DMS79 treated with DMSO at 0.1 percent for 48 hours (cell line): ENCODE measurements around the gene MEGF8.

Source experiments
- DNase-seq: peaks from one replicate; lab custom pipeline; 2025; lab: John Stamatoyannopoulos, UW

MEGF8 gene, protein sequence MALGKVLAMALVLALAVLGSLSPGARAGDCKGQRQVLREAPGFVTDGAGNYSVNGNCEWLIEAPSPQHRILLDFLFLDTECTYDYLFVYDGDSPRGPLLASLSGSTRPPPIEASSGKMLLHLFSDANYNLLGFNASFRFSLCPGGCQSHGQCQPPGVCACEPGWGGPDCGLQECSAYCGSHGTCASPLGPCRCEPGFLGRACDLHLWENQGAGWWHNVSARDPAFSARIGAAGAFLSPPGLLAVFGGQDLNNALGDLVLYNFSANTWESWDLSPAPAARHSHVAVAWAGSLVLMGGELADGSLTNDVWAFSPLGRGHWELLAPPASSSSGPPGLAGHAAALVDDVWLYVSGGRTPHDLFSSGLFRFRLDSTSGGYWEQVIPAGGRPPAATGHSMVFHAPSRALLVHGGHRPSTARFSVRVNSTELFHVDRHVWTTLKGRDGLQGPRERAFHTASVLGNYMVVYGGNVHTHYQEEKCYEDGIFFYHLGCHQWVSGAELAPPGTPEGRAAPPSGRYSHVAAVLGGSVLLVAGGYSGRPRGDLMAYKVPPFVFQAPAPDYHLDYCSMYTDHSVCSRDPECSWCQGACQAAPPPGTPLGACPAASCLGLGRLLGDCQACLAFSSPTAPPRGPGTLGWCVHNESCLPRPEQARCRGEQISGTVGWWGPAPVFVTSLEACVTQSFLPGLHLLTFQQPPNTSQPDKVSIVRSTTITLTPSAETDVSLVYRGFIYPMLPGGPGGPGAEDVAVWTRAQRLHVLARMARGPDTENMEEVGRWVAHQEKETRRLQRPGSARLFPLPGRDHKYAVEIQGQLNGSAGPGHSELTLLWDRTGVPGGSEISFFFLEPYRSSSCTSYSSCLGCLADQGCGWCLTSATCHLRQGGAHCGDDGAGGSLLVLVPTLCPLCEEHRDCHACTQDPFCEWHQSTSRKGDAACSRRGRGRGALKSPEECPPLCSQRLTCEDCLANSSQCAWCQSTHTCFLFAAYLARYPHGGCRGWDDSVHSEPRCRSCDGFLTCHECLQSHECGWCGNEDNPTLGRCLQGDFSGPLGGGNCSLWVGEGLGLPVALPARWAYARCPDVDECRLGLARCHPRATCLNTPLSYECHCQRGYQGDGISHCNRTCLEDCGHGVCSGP (N-terminal part only)

DNA sequence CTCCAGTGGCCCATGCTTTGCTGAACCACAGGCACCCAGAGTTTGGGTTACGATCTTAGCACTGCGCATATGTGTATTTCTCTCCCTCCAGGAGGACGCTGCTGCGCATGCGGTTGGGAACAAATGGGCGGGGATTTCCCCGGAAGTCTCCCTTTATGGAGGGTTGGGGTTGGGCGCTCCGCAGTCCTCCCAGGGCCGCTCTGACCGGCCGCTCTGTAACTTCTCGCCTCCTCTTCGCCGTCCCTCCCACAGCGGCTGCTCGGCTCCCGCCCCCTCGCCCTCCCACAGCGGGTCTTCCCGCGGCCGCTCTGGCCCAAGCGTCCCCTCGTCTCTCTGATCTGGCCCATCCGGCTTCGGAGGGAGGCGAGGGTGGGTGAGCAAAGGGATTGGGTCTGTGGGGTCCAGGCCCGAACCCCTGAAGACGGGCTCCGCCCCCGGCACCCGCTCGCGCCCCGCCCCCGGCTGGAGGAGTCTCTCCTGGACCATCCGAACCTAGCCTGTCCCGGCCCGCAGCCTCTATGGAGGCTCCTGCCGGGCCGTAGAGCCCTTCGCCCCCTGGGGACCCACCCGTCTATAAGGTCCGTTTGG is at the start of gene MEGF8:
Gene MEGF8, plus strand, starts transcription at position 328 of the 588 bp plus-strand sequence. CDS start 609 bp downstream, outside the sequence.
- peak; percentile 99 for DNase-seq

DNA sequence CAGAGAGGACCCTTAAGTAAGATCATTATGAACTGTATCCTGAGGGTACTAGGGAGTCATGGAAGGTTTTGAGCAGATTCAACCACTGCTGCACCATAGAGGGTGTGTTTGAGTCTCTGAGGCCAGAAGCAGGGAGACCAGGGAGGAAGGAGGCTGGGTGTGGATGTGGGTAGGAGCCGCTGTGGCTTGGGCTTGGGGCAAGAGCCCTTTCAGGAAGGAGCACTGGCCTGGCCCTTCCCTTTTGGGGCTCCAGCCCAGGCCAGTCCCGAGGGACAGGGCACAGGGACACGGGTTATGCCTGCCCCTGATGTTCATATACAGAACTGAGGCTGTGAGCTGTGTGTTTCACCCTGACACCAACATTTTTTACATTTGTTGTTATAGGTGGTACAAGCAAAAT is 49.2 kb upstream of the MEGF8 start:
- no peak for DNase-seq

DNA sequence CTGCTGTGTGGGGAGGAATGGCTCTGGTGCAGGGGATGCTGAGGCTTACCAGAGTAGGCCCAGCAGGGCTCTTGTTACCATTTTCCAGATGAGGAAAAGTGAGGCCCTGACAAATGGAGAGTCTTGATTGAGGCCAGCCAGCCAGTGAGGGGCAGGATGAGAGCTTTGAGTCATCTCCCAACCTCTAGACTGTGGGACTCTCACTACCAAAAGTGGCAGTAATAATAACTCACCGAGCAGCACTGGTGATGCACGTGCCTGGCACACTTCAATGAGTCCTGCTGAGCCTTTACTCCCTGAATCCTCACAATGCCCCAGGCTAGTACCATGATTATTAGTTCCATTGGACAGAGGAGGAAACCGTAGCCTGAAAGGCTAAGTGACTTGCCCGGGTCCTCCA is 48.6 kb upstream of the MEGF8 start:
- no peak for DNase-seq

DNA sequence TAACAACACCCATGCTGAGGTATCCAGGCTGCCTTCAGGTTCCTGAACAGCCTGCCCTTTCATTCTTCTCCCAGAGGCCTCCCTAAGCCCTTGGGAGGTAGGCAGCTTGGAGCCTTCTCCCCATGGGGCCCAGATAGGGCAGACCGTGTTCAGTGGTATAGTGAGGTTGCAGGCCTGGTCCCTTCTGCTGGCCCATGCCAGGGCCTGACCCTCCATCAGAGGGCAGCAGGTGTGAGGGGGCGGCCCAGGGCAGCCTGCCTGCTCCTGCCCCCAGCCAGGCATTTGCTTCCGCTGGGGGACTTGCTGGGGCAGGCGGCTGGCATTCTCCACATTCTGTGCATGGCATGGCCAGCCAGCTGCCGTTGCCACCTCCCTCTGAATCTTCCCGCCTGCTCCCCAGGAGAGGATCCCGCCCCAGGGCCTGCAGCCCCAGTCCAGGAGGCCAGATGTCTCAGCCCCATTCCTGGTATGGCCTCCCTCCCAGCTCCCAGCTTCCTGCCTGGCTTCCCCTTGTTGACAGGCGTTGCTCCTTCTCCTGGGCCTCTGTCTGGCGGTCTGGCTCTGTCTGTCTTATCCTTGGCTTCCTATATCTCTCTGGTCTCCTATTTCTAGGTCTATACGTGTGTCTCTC is 47.5 kb upstream of the MEGF8 start:
- no peak for DNase-seq

DNA sequence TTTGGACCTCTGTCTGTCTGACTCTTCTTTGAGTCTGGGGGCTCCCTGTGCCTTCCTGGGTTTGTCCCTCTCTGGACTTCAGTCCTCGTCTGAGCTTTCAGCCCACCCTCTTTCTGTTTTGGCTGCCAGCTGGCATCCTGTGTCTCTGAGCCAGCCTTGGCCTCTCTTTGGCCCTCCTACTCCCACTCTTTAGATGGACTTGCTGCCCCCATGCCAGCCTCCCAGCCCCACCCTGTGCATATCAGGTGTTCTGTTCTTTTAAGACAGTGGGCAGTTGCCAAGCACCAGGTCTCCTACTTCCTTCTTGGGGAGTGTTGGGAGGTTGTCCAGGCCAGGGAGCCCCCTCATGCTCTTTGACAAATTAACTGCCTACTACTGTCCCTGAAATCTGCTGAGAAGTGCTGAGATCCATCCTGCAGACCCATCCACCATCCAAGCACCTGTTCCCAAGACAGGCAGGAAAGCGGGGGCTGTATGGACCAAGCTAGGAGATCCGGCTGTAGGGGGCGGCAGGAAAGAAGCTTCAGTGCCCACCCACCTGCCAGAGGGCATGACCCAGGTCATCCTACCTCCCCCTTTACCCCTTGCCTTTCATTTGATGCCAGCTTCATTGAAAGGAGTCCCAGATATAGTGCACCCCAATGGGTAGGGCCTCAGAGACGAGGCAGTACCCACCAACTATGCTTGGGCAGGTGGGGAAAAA is 46.8 kb upstream of the MEGF8 start:
- DNase-seq = no peak

DNA sequence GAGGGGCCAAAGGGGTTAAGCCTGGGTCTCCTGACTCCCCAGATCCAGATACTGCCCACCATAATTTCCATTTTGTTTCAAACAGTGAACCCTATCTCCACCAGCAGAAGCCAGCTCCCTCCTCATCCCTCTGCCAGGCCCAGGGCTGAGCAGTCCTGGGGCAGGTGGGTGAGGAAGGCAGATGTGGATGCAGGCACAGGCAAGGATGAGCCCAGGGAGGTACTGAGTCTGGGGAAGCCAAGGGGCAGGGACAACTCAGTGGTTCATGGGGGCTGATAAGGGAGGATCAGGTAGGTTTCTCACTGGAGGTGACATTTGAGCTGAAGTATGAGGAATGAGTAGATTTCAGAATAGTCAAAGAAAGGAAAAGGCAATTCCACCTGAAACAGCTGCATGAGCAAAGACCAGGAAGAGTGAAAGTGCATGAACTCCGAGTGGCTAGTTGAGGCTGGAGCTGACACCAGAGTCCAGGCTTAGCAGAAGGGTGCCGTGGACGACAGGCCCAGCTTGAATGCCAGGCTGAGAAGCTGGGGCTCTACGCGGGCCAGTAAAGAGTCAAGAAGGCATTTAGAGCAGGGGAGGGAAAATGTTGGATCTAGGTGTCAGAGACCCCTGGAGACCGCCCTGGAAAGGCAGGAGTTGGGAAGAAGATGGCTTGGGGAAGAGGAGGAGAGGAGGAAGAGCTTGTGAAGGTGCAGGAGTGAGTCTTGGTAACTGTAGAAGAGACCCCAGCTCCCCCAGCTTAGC is 46.1 kb upstream of the MEGF8 start:
- no peak for DNase-seq

DNA sequence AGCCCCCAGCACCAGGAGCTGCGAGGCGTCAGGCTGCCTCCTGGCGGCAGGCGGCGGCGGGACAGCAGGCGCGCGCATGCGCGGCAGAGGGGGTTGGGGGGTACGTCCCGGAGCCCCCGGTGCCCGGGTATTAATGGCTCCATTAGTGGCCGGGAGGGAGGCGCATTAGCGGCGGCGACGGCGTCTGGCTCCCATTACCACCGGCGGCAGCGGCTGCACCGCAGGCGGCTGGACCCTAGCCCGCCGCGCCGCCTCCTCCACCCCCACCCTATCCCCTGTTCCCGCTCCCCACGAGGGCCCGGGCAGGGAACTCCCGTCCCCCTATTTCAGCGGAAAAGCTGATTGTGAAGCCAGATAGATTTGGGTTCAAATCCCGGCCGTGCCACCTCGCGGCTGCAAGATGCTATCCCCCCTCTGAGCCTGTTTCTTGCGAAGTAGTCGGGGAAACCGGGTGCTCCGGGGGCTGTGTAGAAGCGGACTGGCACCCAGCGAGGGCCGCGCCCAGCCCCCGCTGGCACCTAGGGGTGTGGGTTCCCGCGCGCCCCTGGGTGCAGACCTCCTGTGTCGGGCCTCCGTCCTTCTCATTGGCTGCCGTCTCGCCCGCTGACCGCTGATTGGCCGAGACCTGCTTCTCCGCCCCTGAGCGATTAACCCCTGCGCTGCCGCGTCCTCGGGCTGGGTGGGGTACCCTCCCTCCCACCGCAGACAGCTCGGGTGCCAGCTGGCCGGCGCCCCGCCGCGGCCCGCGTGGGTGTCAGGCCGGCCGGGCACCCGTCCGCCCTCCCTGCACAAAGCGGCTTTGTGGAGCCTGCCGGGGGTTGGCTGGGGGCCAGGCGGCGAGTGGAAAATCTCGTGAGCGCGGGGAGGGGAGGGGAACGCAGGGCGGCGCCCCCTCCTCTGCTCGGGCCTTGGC is 45.3 kb upstream of the MEGF8 start:
- DNase-seq = peak; percentile 91

DNA sequence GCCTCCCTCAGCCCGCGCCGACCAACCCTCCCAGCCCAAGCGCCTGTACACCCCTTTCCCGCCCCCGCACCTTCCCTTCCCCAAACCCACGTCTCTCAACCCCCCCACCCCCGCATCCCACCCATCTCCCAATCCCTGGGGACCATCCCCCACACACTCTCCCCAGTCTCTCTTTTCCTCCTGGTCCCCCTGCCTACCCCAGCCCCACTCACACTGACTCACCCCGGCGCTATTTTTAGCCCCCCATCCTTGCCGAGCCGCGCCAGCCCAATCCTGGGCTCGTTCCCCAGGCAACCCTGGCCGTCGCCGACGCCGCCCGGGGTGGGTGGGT is 44.7 kb upstream of the MEGF8 start:
- DNase-seq = peak; percentile 62

DNA sequence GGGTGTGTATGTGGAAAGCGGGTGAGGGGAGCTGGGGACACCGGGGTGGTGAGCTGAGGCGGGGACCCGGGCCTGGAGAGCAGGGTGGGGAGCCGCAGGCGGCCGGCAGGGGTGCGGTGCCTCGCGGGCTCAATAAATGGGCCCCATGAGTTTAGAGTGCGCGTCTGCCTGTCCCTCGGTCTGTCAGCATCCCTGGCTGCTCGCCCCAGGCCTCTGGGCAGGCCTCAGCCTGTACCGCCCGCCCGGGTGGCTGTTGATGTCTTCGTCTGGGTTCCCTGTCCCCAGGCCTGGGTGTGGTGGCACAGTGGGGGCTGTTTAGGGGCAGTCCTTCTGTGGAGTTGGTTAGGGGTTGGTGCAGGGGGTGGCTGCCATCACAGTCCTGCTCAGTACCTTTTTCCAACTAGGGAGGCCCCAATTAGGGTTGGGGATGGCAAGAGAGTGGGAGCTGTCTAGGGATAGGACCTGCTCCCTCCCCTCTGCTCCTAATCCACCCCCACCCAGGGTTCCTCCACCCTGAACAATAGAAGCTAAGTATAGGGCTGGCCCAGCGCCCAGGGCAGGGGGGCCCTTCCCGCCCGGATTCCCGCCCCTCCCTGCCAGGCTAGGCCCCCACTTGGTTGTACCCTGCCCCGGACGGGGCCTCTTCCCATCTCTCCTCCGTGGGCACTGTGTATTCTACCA is 44.1 kb upstream of the MEGF8 start:
- peak; percentile 21 for DNase-seq

DNA sequence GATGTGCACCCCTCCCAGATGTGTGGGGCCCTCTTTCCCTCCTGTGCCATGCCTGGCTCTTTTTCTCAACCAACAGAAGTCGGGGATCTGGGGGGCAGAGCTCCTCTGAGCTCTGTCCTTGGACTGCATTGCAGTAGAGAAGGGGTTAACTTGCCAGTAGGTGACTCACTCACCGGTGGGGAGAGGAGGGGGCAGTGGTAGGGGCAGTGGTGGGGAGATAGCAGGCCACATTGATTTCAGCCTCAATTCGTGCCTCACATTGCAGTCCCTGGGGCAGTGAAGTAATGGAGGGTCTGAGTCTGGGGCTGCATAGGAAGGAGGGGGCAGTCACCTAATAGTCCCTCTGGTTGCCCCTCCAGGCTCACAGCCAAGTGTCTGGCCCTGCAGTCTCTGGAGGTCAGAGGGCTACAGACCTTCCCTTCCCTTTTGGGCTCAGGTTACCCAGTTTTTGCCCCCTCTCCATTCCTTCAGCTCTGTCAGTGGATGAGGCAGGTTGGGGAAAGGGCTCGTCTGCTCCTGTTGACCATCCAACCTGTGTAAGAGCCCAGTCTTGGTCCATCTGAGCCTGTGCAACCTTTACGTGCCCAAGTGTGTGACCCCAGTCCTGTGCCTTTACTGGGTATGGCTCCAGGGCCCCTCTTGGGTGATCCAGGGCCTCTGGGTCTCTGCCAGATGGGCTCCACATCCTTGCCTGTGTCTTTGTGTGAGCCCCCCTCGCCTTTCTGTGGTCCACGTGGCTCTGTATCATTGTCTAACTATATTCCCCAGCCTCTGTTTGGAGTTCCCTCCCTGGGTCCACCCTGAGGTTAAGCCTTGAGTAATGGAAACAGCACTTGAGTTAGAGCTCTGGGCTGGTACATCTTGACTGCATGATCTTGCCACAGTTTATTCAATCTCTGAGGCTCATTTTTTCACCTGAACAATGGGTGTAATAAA is 43.3 kb upstream of the MEGF8 start:
- peak; percentile 16 for DNase-seq

DNA sequence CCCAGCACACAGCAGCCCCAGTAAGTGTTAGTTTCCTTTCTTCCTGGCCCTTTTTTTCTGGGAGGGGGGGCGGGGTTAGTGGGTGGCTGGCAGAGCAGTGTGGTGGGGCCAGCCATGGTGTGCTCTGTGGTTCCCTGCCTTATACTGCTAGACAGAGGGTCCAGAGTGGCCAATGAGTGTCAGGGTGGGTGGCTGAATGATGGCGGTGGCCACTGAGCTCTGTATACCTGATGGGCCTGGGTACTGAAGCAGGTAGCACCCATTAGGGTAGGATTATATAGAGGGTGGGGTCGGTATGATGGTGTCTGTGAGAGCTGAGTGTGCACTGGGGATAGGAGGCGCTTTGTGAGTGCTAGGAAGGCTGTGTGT is 42.6 kb upstream of the MEGF8 start:
- DNase-seq = no peak

DNA sequence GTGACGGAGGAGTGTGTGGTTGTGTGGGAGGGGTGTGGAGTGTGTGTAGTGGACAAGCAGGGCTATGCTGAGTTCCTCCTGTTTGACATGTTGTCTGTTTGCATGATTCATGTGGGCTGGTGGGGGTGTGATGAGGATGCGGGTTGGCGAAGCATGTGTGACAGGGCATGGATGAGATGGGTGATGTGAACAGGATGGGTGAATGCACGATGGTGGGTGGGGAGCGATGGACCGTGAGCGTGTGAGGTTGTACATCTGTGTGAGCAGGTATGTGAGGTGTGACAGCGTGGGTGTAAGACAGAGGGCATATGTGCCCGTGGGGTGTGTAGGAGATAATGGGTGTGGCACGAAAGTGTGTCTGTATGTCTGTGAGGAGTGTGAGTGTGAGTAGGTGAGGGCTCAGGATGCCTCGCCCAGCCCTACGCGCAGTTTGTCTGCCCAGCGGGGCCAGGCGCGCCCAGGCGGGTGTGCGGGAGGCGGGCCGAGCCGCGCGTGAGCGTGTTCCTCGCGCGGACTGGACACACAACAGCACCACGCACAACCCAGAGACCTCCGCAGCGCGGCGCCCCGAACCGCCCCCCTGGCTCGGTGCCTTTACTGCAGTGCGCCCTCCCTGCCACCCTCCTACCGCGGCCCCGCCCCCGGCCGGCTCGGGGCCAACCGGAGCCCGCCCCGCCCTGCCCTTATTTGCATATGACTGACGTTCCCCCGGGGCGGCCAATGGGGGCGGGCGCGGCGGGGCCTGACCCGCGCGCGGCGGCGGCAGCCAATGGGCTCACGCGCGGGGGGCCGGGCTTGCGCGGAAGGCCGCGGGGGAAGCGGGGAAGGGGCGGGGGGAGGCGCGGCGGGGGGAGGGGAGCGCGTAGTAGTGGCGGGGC is 42.0 kb upstream of the MEGF8 start:
- DNase-seq = peak; percentile 84

DNA sequence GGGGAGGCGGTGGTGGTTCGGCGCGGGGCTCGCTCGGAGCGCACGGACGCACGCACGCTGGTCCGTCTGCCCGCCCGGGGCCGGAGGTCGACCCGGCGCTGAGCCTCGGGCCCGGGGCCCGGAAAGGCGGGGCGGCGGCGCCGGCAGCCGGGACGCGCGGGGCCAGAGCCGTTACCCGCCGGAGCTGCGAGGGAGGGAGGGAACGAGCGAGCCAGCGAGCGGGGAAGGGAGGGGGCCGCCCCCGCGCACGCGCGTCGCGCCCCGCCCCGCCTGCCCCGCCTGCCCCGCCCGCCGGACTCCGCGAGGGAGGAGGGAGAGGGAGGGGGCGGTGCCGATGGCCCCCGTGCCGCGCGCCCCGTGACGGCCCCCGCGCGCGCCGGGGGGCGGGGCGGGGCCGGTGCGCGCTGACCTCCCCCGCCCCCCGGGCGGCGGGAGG is 41.4 kb upstream of the MEGF8 start:
- DNase-seq = peak; percentile 68

DNA sequence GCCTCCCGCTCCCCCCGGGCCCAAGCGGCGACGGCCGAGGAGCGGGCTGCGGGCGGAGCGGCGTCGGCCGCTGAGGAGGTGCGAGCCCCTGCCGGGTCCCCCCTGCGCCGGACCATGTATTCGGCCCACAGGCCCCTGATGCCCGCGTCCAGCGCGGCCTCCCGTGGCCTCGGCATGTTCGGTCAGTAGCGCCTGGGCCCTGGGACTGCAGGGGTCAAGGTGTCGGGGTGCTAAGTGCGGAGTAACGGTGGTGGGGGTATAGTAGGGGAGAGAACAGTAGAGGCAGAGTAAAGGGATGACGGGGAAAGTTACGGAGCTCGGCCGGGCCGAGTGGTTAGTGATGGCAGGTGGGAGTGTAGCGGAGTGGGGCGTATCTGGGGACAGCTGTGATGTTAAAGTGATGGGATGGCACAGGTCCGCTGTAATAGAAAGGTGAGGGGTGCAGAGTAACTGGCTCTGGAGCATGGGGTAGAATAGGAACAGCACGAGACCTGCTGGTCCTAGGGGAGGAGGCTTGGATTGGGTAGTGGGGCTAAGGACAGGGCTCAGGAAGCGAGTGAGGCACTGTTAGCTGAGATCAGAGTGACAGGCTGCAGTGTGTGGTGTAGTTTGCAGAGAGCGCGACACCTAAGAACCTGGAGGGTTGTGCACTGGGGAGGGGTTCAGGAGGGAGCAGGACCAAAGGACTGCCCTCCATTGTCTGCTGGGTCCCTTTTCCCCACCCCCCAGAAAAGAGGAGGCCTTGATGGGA is 40.7 kb upstream of the MEGF8 start:
- peak; percentile 62 for DNase-seq

DNA sequence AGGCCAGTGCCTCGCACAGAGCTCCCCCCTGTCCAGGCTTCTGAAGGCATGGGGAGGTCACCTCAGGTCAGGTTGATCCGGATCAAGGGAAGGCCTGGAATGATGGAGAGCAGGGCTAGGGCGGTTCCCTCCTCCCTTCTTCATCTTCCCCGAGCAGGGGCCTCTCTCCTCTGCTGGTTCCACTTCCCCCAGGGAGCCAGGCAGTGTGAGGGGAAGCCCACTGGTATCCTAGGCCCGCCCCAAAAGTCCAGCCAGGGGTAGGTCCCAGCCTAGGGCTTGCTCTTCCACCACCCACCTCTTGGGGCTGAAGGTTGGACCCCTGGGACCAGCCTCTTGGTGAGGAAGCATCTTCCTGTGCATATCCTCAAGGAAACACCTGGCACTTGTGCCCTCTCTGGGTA is 39.9 kb upstream of the MEGF8 start:
- no peak for DNase-seq

DNA sequence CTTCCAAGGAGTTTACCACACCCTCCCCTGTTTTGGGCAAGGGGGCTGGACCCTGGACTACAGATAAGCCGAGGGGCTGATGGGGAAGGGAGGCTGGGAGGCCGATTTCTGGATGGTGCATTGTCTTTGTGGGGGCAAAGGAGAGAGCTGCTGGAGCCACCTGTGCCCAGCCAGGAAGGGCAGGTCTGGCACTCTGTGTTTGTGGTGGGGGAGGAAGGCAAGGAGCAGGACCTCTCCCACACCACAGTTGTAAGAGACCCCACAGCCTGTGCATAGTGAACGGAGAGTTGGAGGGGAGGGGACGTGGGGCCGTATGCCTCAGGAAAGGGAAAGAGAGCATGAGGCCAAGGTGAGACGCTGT is 39.5 kb upstream of the MEGF8 start:
- no peak for DNase-seq
